GM21717 (cell line): Measurements from ENCODE around the gene SHMT2.

Experiments used
- ATAC-seq: cut with Tn5 transposase; IDR thresholded peaks from one replicate; pipeline ENCODE4 v1.9.1; 2021; ENCODE audit warnings: mild to moderate bottlenecking, moderate library complexity; ENCODE audit not compliant: unreplicated experiment

Gene SHMT2

GRCh38 chr12:57213763-57214397, 15.6 kb upstream of the SHMT2 start:
- no peak for ATAC-seq

- ATAC-seq, result no peak
These were observed 15.1 kb upstream of the SHMT2 start for GRCh38 chr12:57214398-57214781.

- no peak for ATAC-seq
These were observed 14.4 kb upstream of the SHMT2 start for GRCh38 chr12:57215065-57215464.

GRCh38 chr12:57215668-57216013, 13.9 kb upstream of the SHMT2 start:
- ATAC-seq, result peak; percentile 54

- ATAC-seq, result peak; percentile 14
These were observed 13.2 kb upstream of the SHMT2 start, which contains the start of gene NXPH4 for GRCh38 chr12:57216014-57216911. Gene NXPH4 (plus strand): TSS chr12:57216794. CDS start chr12:57216970, 176 bp downstream.

GRCh38 chr12:57216921-57217879, 12.3 kb upstream of the SHMT2 start:
- ATAC-seq, result no peak

GRCh38 chr12:57218030-57218853, 11.3 kb upstream of the SHMT2 start:
- ATAC-seq, result no peak

GRCh38 chr12:57219205-57219992, 10.1 kb upstream of the SHMT2 start:
- ATAC-seq, result no peak

GRCh38 chr12:57219993-57220754, 9.3 kb upstream of the SHMT2 start:
- no peak for ATAC-seq

- ATAC-seq, result no peak
These were observed 8.7 kb upstream of the SHMT2 start for GRCh38 chr12:57220770-57221168.

GRCh38 chr12:57221169-57221917, 8.2 kb upstream of the SHMT2 start:
- ATAC-seq, result no peak

- ATAC-seq, result no peak
These were observed 7.0 kb upstream of the SHMT2 start for GRCh38 chr12:57222286-57223190.

- no peak for ATAC-seq
These were observed 6.0 kb upstream of the SHMT2 start for GRCh38 chr12:57223191-57224165.

GRCh38 chr12:57224278-57224972, 5.1 kb upstream of the SHMT2 start:
- ATAC-seq, result no peak

- ATAC-seq, result no peak
These were observed 4.4 kb upstream of the SHMT2 start for GRCh38 chr12:57224973-57225679.
